GM23338 (cell line): ENCODE data around the gene RNF6. TPM values are rescaled to one million over a fixed set of nuclear protein-coding genes. Genes with fewer than 3 reads are reported as not detected.

Experiments used
- ATAC-seq: fragments of 200-7000 bp; cut with Tn5 transposase; 3 replicates; pipeline ENCODE4 v1.9.1; 2020
- DNase-seq: peaks from one replicate; pipeline ENCODE4 v3.0.0-alpha.2; 2015; ENCODE audit warnings: low spot score
- H2AFZ ChIP-seq: fragments of 200-600 bp; sonication (generic); 2 replicates; pipeline ENCODE4 v1.8.0; 2016; ENCODE audit warnings: antibody characterized with exemption, mild to moderate bottlenecking, moderate library complexity
- H3F3A ChIP-seq: fragments of 200-600 bp; sonication (generic); replicated peaks from 2 replicates; pipeline ENCODE4 v1.8.0; 2017; ENCODE audit warnings: antibody characterized with exemption, mixed run types, low read depth
- H3K27ac ChIP-seq: fragments of 200-600 bp; sonication (generic); 2 replicates; pipeline ENCODE4 v1.6.1; 2016; ENCODE audit warnings: low read depth
- H3K27me3 ChIP-seq: fragments of 200-600 bp; sonication (generic); 2 replicates; pipeline ENCODE4 v1.8.0; 2016; ENCODE audit warnings: mild to moderate bottlenecking, mixed run types, moderate library complexity; ENCODE audit not compliant: insufficient read depth
- H3K36me3 ChIP-seq: fragments of 200-600 bp; sonication (generic); 2 replicates; pipeline ENCODE4 v1.8.0; 2016; ENCODE audit warnings: mild to moderate bottlenecking; ENCODE audit not compliant: insufficient read depth
- H3K4me1 ChIP-seq: fragments of 200-600 bp; sonication (generic); 2 replicates; pipeline ENCODE4 v1.8.0; 2016; ENCODE audit warnings: mild to moderate bottlenecking, moderate library complexity; ENCODE audit not compliant: insufficient read depth
- H3K4me2 ChIP-seq: fragments of 200-600 bp; sonication (generic); 2 replicates; pipeline ENCODE4 v1.7.1; 2017; ENCODE audit warnings: mixed run types
- H3K4me3 ChIP-seq: fragments of 200-600 bp; sonication (generic); 2 replicates; pipeline ENCODE4 v1.6.1; 2016; ENCODE audit warnings: mixed run types
- H3K79me2 ChIP-seq: fragments of 200-600 bp; sonication (generic); replicated peaks from 2 replicates; pipeline ENCODE4 v1.8.0; 2017; ENCODE audit warnings: mild to moderate bottlenecking; ENCODE audit not compliant: insufficient read depth
- H3K9me2 ChIP-seq: fragments of 200-600 bp; sonication (generic); 2 replicates; pipeline ENCODE4 v1.8.0; 2017; ENCODE audit not compliant: insufficient read depth
- H4K20me1 ChIP-seq: fragments of 200-600 bp; sonication (generic); replicated peaks from 2 replicates; pipeline ENCODE4 v1.8.0; 2017; ENCODE audit warnings: mild to moderate bottlenecking; ENCODE audit not compliant: insufficient read depth
- H3K27ac Mint-ChIP-seq: 2 replicates; pipeline ENCODE4 v1.8.0; 2020; ENCODE audit warnings: inconsistent platforms, mild to moderate bottlenecking, moderate library complexity, mixed read lengths
- H3K27me3 Mint-ChIP-seq: 3 replicates; pipeline ENCODE4 v1.8.0; 2022; ENCODE audit warnings: low read depth, mild to moderate bottlenecking, moderate library complexity, mixed read lengths, inconsistent platforms; ENCODE audit not compliant: insufficient read depth, poor library complexity
- H3K36me3 Mint-ChIP-seq: 3 replicates; pipeline ENCODE4 v1.8.0; 2021; ENCODE audit warnings: low read depth, mild to moderate bottlenecking, inconsistent platforms, moderate library complexity, mixed read lengths
- H3K4me1 Mint-ChIP-seq: 3 replicates; pipeline ENCODE4 v1.8.0; 2020; ENCODE audit warnings: mild to moderate bottlenecking, inconsistent platforms, mixed read lengths
- H3K4me3 Mint-ChIP-seq: 3 replicates; pipeline ENCODE4 v1.8.0; 2021; ENCODE audit warnings: moderate library complexity, mild to moderate bottlenecking, inconsistent platforms, mixed read lengths
- H3K9me3 Mint-ChIP-seq: 3 replicates; pipeline ENCODE4 v1.8.0; 2020; ENCODE audit warnings: moderate library complexity, mild to moderate bottlenecking, inconsistent platforms, mixed read lengths
- CREB1 ChIP-seq: fragments of 250-450 bp; sonication (Bioruptor Pico); IDR thresholded peaks from 2 replicates; pipeline ENCODE4 v1.5.0; 2020; ENCODE audit warnings: low read depth, mild to moderate bottlenecking, moderate library complexity
- CTCF ChIP-seq, 2 experiments: fragments of 200-600 bp in 1 of 2; sonication (generic) in 1 of 2; conservative IDR thresholded peaks; 2 replicates each; pipeline versions ENCODE4 v1.5.1 to v1.6.1; 2016 to 2017; ENCODE audit warnings: antibody characterized with exemption in 2 of 2, low read depth in 2 of 2, mild to moderate bottlenecking in 2 of 2, moderate library complexity in 1 of 2
- ETS1 ChIP-seq: IDR thresholded peaks from 2 replicates; pipeline ENCODE4 v1.6.1; 2016; ENCODE audit warnings: antibody characterized with exemption
- EZH2 ChIP-seq: fragments of 200-600 bp; sonication (generic); IDR thresholded peaks from one replicate; pipeline ENCODE4 v1.8.0; 2017; ENCODE audit warnings: antibody characterized with exemption, mild to moderate bottlenecking, low read depth; ENCODE audit not compliant: unreplicated experiment
- EZH2phosphoT487 ChIP-seq: fragments of 200-600 bp; sonication (generic); IDR thresholded peaks from one replicate; pipeline ENCODE4 v1.8.1; 2018; ENCODE audit warnings: antibody characterized with exemption; ENCODE audit not compliant: unreplicated experiment
- JUNB ChIP-seq: IDR thresholded peaks from one replicate; pipeline ENCODE4 v1.6.1; 2016; ENCODE audit warnings: antibody characterized with exemption; ENCODE audit not compliant: unreplicated experiment
- NANOG ChIP-seq: IDR thresholded peaks from 2 replicates; pipeline ENCODE4 v1.6.1; 2016; ENCODE audit warnings: antibody characterized with exemption, borderline replicate concordance
- POLR2AphosphoS5 ChIP-seq: IDR thresholded peaks from 2 replicates; pipeline ENCODE4 v1.6.1; 2016; ENCODE audit warnings: antibody characterized with exemption, low read depth
- REST ChIP-seq: IDR thresholded peaks from one replicate; pipeline ENCODE4 v1.6.1; 2018; ENCODE audit warnings: antibody characterized with exemption; ENCODE audit not compliant: unreplicated experiment
- STAT1 ChIP-seq: IDR thresholded peaks from one replicate; pipeline ENCODE4 v1.6.1; 2016; ENCODE audit warnings: antibody characterized with exemption; ENCODE audit not compliant: unreplicated experiment
- ZNF114 ChIP-seq: fragments of 250-450 bp; sonication (Bioruptor Pico); IDR thresholded peaks from 2 replicates; pipeline ENCODE4 v1.5.0; 2020; ENCODE audit warnings: mild to moderate bottlenecking, moderate library complexity
- ZNF331 ChIP-seq: fragments of 250-450 bp; sonication (Bioruptor Pico); IDR thresholded peaks from 2 replicates; pipeline ENCODE4 v1.5.0; 2020; ENCODE audit warnings: low read depth, mild to moderate bottlenecking, moderate library complexity
- ZNF462 ChIP-seq: fragments of 250-450 bp; sonication (Bioruptor Pico); IDR thresholded peaks from 2 replicates; pipeline ENCODE4 v1.5.0; 2020; ENCODE audit warnings: mild to moderate bottlenecking, moderate library complexity
- polyA plus RNA-seq: library from polyadenylated mRNA; unstranded; fragments of >200 nt; fragmentation: Nextera tagmentation; extraction: Ambion mirVana; gene quantifications from 2 replicates; pipeline ENCODE4 v1.2.1, GENCODE V29; 2016
- total RNA-seq: library from RNA; depleted of rRNA; stranded (reverse); fragments of >200 nt; shearing (Covaris generic); gene quantifications from 2 replicates; pipeline ENCODE4 v1.2.3, GENCODE V29; 2014

The RNF6 gene
- total and polyA plus RNA-seq, 2 experiments from 2014 or later: 11.8 to 18.8 TPM

- peaks cover 38% of the 10 kb centered on the region for H3K79me2 ChIP-seq
- peak overlapping the region; percentile 90 for H3K27ac Mint-ChIP-seq
- no peak for DNase-seq
- H3K9me3 Mint-ChIP-seq: no peaks in the 10 kb centered on the region
- peak overlapping the region; percentile 91 for H3K4me2 ChIP-seq
- H2AFZ ChIP-seq: peak overlapping the region; percentile 99
- ATAC-seq: no peak
- no peaks in the 10 kb centered on the region for H3K36me3 ChIP-seq
- H3K9me2 ChIP-seq: no peaks in the 10 kb centered on the region
- H3K4me1 ChIP-seq: peaks cover 19% of the 10 kb centered on the region
- H3K27me3 ChIP-seq: no peaks in the 10 kb centered on the region
- no peak overlapping the region for H3K27ac ChIP-seq
- peak overlapping the region; percentile 88 for H3K4me3 Mint-ChIP-seq
- H3K27me3 Mint-ChIP-seq: peaks cover 5% of the 10 kb centered on the region
- no peaks in the 10 kb centered on the region for H3K36me3 Mint-ChIP-seq
- TF ChIP-seq ZNF331 (CRISPR knock-in tag): no peak
- TF ChIP-seq STAT1: no peak
- no peak for TF ChIP-seq NANOG
- TF ChIP-seq POLR2AphosphoS5: no peak
- no peak for TF ChIP-seq CTCF (conservative IDR thresholded peaks at IDR 0.05; ENCODE audit: low read depth in 2 of 2)
- no peak for TF ChIP-seq EZH2phosphoT487
- no peak for TF ChIP-seq JUNB
- TF ChIP-seq REST: no peak
- TF ChIP-seq ZNF462 (CRISPR knock-in tag): no peak
- TF ChIP-seq EZH2: no peak
- TF ChIP-seq ETS1: no peak
- no peak for TF ChIP-seq ZNF114 (CRISPR knock-in tag)
- TF ChIP-seq CREB1 (CRISPR knock-in tag): no peak
- H3K4me1 Mint-ChIP-seq: peaks cover 19% of the 10 kb centered on the region; the same call in 2 of the 3 replicates
- H4K20me1 ChIP-seq: peaks cover 27% of the 10 kb centered on the region
- no peaks in the 10 kb centered on the region for H3F3A ChIP-seq
- H3K4me3 ChIP-seq: peak overlapping the region; percentile 96
Measured at GRCh38 chr13:26253262-26253786, 31.2 kb upstream of the RNF6 start.
